Neural cell (in vitro differentiated cells): ENCODE data around the gene DNAJC15.

Source experiments
- CTCF ChIP-seq: fragments of 450-650 bp; IDR thresholded peaks from 2 replicates; pipeline ENCODE4 v1.5.1; 2014; ENCODE audit warnings: antibody characterized with exemption, mild to moderate bottlenecking, moderate library complexity; ENCODE audit not compliant: poor library complexity, severe bottlenecking
- EP300 ChIP-seq: fragments of 450-650 bp; conservative IDR thresholded peaks from 2 replicates; pipeline ENCODE4 v1.6.1; 2014; ENCODE audit warnings: antibody characterized with exemption, mild to moderate bottlenecking, moderate library complexity; ENCODE audit not compliant: poor library complexity, severe bottlenecking
- EZH2 ChIP-seq: fragments of 200-600, 300-800 bp; shearing (Covaris generic), sonication (generic); IDR thresholded peaks from 2 replicates; pipeline ENCODE4 v1.6.1; 2014; ENCODE audit warnings: antibody characterized with exemption, low read length, borderline replicate concordance, mild to moderate bottlenecking; ENCODE audit not compliant: insufficient read depth, poor library complexity, severe bottlenecking
- POLR2AphosphoS5 ChIP-seq: IDR thresholded peaks from 2 replicates; pipeline ENCODE4 v1.6.1; 2012
- RAD21 ChIP-seq: fragments of 450-650 bp; conservative IDR thresholded peaks from 2 replicates; pipeline ENCODE4 v1.6.1; 2014; ENCODE audit warnings: antibody characterized with exemption, mild to moderate bottlenecking, moderate library complexity
- REST ChIP-seq: IDR thresholded peaks from 2 replicates; pipeline ENCODE4 v1.6.1; 2012; ENCODE audit warnings: borderline replicate concordance
- SMC3 ChIP-seq: fragments of 450-650 bp; conservative IDR thresholded peaks from 2 replicates; pipeline ENCODE4 v1.6.1; 2014; ENCODE audit warnings: antibody characterized with exemption, mild to moderate bottlenecking, moderate library complexity; ENCODE audit not compliant: poor library complexity
- TAF1 ChIP-seq: IDR thresholded peaks from 2 replicates; pipeline ENCODE4 v1.6.1; 2012; ENCODE audit warnings: low read depth

GRCh38 chr13:43133792-43134191 lies 110.4 kb downstream of the DNAJC15 start:
- no peak for TF ChIP-seq CTCF
- no peak for TF ChIP-seq SMC3
- TF ChIP-seq EZH2 = no peak
- TF ChIP-seq POLR2AphosphoS5 = no peak
- no peak for TF ChIP-seq RAD21
- TF ChIP-seq REST = no peak
- no peak for TF ChIP-seq EP300
- TF ChIP-seq TAF1 = no peak
